NCI-H187 treated with DMSO at 0.1 percent for 48 hours (cell line): ENCODE measurements around the gene SPCS1.
"Not testable (repeated sequence)": the region's sequence is repeated elsewhere in the genome, so short reads cannot be mapped to it uniquely, and the experiment has no call there.

Experiments used
- DNase-seq: peaks from one replicate; lab custom pipeline; 2025; lab: John Stamatoyannopoulos, UW

SPCS1 gene

GRCh38 chr3:52705688-52706686 is at the start of gene SPCS1, which contains the start of gene GLT8D1:
TSS of gene SPCS1 (plus strand) at chr3:52706106. CDS start at chr3:52706247, 141 bp downstream.
TSS of gene GLT8D1 (minus strand) at chr3:52705791. CDS start at chr3:52700460, 5,331 bp downstream.
- peak; percentile 32 for DNase-seq

GRCh38 chr3:52660046-52660445 is 45.9 kb upstream of the SPCS1 start:
- no peak for DNase-seq

DNA sequence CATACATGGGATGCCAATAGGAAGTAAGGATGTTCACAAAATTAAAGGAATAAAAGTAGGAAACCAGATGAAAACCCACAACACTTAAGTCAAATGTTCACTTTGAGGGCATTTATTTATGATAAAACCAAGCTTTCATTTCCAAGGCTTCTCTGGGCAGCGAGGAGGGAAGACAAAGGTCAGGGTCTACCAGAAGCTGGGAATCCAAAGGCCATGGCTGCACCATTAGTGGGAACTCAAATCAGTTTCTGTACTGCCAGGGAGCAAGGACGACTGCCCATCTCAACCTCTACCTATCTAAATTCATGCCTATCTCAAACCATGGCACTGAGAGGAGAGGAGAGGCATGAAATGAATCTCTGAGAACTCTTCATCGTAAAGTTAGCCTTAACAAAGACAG is 42.8 kb upstream of the SPCS1 start:
- DNase-seq: no peak

DNA sequence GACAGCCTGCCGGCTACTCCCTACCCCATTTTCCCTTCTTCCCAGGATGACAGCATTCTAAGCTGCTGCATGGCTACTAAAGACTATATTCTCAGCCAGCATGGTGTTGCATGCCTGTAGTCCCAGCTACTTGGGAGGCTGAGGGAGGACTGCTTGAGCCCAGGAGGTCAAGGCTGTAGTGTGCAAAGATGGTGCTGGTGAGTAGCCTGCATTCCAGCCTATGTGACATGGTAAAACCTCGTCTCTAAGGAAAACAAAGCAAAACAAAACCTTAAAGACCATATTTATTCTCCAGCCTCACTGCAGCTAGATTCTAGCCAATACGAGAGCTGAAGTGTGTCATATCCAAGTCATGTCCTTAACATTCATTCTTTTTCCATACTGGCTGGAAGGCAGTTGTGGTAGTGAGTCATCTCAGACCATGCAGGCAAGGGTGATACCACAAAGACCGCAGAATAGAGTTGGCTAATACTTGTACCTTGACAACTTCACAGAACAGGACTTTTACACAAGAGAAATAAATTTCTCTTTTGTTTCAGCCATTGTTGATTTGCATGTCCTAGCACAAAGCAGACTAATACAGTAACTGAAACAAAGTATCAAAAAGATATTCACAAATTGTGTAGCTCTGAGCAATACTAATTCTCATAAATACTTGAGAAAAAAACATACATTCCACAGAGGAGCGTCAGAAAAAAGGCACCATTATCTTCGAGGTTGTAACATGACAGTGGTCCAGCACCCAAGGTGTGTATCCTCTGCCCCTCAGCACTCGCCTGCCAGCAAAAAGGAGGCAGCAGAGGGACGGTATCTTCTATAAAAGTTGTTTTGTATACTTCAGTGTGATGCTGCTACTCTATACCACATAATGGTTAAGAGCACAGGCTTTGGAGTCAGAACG is 35.0 kb upstream of the SPCS1 start:
- DNase-seq: no peak

DNA sequence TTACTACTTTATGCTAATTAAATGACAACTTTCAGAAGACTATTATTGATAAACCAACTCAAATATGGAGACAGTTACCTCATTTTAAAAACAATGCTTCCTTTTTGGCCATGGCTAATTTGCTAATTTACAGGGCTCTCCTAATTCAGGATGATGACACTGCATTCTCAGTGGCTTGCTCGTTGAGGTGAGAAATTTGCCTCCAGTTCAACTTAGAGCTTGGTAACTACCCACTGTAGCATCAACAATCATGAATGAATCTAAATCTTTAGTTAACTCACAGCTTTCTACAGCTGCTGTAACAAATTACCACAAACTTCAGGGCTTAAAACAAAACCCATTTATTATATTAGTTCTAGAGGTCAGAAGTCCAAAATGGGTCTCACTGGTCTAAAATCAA is 34.2 kb upstream of the SPCS1 start:
- DNase-seq: no peak

GRCh38 chr3:52676201-52676600 is 29.7 kb upstream of the SPCS1 start:
- DNase-seq: not testable (repeated sequence)

- DNase-seq: no peak
Observed at GRCh38 chr3:52678265-52679198, 27.4 kb upstream of the SPCS1 start.

DNA sequence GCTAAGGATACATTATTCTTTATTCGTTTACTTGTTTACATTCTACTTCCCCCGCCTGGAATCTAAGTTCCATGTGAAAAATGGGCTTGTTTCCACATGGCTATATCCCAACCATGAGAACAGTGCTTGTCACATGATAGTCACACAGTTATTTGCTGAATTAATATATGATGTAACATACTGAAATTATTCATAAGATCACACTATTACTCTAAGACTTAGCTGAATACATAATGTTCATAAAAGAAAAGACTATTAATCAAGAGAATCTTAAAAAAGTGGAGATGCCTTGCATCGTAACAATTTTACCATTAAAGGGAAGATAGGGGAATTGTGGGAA is 26.7 kb upstream of the SPCS1 start:
- no peak for DNase-seq

- DNase-seq: no peak
Observed at GRCh38 chr3:52679811-52680210, 26.1 kb upstream of the SPCS1 start.

GRCh38 chr3:52681596-52681995 is 24.3 kb upstream of the SPCS1 start:
- DNase-seq: no peak

- no peak for DNase-seq
Observed at GRCh38 chr3:52682016-52682415, 23.9 kb upstream of the SPCS1 start.

- DNase-seq: no peak
Observed at GRCh38 chr3:52683611-52684010, 22.3 kb upstream of the SPCS1 start.

DNA sequence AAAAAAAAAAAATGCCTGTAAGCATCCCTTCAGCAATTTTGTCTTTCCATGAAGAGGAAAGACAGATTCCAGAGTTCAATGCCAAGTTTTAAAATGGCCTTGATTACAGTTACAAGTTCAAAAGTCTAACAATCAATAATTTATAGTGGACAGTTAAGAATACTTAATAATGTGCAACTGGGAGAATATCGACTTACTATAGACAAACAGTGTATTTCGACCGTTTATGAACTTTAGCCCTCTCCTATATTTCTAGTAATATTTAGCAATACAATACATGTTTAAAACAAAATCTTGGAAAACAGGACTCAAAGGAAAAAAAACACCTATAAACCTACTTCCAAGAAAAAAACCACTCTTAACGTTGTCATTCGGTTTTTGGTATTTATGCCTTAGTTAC is 21.7 kb upstream of the SPCS1 start:
- no peak for DNase-seq

DNA sequence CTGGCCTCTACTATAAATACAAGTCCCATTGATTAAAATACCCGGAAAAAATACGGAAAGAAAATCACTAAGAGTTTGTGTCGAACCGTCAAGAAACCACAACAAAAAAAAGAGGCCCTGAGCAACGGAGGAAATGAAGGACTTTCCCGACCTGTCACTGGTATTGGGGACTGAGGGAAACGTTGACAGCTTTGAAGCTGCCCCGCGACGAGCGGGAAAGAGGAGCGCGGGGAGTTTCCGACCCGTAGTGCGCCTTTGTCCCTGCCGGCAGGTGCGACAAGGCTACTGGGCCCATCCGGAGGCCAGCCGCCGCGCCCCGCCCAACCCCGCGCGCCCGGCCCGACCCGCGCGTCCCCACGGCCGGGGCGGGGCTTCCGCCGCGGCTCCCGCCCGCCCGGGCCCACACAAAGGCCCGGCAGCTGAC is 20.6 kb upstream of the SPCS1 start:
- DNase-seq: peak; percentile 22

GRCh38 chr3:52685709-52686691 is 19.9 kb upstream of the SPCS1 start, which contains the start of the genes GNL3 and PBRM1:
TSS of gene GNL3 (plus strand) at chr3:52686032. CDS start at chr3:52686093, 61 bp downstream.
TSS of gene PBRM1 (minus strand) at chr3:52685913.
- DNase-seq: no peak

DNA sequence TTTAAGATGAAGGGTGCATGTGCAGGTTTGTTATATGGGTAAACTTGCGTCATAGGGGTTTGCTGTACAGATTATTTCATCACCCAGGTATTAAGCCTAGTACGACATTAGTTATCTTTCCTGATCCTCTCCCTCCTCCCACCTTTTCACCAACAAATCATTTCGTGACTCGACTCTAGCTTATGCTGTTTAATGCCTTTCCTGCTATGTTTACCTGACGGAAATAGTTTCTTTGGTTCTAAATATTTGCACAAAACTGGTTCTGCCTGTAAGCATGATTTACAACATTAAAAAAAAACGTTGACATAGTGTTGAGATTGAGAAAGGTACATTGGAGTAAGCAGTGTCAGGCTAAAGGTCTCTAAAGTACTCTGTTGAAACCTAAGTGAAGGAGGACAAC is 17.6 kb upstream of the SPCS1 start:
- DNase-seq: no peak

- no peak for DNase-seq
Observed at GRCh38 chr3:52689151-52689550, 16.8 kb upstream of the SPCS1 start.

DNA sequence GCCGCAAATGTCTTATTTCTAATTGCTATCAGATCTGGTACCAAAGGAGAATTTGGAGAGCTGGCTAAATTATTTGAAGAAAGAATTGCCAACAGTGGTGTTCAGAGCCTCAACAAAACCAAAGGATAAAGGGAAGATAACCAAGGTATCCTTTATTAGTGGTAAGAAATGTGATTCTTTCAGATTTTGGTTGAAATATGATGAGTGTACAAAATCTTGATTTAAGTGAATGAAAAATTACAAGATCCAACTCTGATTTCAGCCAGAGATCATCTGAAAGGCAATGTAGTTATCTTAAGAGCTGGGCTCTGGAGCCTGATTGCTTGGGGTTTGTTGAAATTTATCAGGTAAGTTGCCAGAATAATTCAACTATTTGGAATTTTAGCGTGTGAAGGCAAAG is 15.3 kb upstream of the SPCS1 start:
- DNase-seq: no peak

GRCh38 chr3:52693071-52693470 is 12.8 kb upstream of the SPCS1 start:
- no peak for DNase-seq

DNA sequence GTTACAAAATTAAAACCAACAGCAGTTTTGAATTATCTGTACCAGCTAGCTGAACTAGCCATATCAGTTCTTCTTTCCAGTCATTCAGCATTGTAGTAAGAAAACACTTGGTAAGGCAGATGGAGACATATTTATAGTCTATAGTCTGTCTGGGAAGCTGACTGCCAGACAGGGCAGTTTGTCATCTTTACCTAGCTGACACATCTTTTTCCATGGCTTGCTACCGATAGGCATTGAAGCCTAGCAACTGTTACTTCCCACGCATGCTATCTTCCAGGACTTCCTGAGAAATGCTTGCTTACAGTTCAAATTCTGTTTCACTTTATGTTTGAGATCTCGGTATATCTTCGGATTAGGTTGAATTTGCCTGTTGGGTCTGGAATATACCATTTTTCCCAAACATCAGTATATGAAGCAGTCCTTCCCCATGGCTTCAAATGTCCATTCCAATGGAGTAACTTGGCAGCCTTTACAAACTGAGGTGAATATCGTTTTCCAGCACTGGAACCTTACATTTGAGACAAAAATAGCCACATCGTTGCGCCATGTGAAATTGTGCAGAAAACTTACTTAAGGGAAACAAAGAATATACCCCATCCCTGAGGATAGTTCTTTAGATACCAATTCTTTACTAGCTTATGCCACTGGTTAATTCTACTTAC is 11.2 kb upstream of the SPCS1 start:
- no peak for DNase-seq
